Kidney capillary endothelial cell (primary cell): ENCODE results near the gene TENT5A.

Source experiments
- DNase-seq: peaks from one replicate; pipeline ENCODE4 v3.0.0-alpha.2; 2018; ENCODE audit warnings: low spot score

Gene TENT5A

GRCh38 chr6:81771097-81771496 lies 18.6 kb upstream of the TENT5A start:
- DNase-seq: no peak

DNA sequence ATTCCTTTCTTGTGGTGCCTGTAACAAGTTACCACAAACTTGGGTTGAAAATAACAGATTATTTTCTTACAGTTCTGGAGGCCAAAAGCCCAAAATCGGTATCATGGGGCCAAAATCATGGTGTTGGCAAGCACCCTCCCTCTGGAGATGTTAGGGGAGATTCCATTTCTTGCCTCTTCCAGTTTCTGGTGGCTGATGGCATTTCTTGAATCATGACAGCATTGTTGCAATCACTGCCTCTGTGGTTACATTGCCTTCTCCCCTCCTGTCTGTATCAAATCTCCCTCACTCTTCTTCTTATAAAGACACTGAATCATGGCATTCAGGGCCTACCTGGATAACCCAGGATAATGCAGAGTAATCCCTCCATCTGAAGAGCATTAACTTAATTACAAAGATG lies 17.9 kb upstream of the TENT5A start:
- no peak for DNase-seq

DNA sequence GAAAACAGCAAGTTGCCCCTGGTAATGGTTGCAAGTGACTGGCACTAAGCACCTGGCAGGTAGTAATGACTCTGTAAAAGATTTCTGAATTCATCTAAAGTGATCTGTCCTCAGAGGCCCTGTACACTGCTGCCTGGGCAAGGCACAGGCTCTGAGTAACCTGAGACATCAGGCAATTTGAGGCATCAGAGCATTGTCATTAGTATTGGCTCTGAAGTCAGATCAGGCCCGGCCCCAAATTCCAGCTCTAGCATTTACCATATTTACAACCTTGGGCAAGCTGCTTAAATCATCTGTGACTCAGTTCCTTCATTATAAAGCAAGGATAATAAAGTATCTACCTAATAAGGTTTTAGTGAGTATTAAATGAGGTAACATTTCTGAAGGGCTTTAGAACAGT lies 17.3 kb upstream of the TENT5A start:
- no peak for DNase-seq

- no peak for DNase-seq
These were observed 15.9 kb upstream of the TENT5A start for GRCh38 chr6:81768150-81768942.

DNA sequence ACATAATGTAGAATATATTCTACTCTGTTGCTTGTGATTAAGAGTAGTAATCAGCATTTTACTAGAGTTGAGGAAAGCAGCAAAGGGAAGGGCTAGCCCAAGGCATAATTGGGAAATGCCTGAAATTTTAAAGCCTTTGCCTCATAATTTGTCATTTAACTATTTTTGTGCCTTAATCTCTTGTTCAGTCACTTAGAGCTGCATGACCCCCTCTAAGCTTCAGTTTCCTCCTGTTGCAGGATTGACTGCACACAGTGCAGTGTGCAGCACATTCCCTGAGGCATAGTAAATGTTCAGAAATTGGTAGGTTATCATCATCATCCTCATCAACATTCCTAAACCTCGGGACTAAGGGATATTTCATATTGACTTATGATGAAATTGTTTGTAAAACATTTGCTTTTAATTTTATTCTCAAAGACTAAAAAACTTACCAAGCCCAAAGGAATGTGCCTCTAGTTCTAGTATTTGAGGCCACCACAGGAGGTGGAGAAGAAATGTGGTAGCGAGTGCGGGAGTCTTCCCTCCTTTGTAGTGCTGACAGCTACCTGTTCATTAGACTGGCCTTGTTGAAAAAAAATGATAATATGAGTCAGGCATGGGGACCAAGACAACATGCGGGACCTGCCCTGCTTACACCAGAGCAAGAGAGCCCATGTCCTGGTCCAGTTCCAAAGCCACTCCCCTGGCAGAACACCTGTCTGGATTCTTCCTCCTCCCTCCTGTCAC lies 14.8 kb upstream of the TENT5A start:
- DNase-seq: no peak

DNA sequence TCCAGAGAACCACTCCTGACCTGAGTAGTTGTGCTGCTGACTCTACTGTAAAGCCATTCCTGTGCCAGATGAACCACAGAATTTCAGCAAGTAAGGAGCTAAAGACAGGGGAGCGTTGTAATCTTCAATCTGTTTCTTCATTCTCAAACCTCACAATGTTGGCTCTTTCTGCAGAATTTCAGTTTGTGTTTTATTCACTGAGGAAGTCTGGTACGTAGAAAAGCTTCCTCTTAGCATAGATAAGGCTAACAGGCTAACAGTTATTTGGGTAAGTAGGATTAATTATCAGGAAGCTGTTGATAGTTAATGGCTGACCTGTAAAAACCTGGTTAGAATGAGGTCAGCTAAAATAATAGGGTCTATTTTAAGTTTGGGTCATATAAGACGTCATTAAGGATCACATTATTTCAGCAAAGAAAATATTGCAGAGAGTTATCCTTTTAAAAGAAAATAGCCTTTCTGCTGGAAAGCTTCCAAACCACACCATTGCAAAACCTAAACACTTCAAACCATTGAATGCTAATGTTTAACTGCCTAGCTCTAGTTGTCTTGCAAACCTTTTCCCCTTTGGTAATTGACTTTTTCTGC lies 14.1 kb upstream of the TENT5A start:
- DNase-seq: no peak

DNA sequence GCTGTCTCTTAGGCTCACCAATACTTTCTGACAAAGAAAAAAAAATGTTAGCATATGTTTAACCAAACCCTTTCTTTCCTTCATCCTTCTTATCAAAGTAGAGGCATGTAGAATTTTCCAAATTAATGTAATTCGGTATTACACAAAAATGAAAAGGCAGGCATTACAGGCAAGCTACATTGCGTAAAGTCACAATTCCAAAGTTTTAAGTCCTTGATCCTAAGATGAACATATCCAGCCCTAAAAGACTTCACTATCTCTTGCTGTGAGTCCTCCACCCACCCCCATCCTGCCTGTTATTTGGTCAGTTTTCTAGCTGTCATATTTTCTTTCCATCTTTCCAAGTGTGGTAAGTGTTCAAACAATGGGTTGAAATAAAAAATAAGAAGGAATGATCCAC lies 12.1 kb upstream of the TENT5A start:
- no peak for DNase-seq

DNA sequence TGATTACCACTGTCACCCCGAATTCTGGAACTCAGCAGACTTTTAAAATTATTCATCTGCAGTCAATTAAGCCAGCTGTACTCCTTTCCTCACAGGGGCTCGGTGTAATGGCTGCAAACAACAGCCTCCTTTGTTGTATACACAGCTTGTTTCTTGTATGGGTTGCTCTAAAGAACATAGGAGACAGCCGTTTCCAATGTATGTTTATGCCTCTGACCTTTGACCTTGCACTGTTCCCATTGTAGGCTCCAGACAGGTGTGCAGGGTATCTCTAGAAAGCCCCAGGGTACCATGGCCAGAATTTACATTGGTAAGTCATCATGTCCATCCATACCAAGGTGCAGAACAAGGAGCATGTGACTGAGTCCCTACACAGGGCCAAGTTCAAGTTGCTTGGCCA lies 11.5 kb upstream of the TENT5A start:
- DNase-seq: no peak

DNA sequence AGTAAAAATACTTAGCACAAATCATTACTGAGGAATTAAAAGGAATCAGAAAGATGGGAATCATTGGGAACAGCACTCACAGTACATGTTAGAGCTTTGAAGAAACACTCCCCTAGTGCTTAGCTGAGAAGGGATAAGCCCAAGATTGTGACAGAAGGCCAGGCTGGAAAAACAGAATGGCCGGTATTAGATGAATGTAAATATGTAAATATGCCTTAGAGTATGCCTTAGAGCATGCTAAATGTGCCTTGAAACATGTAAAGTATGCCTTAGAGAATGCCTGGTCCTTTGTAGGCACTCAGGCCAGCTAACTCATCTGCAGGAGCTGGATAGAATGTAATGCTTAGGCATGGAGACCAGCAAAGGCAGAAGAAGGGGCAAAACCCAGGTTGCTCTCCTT lies 10.6 kb upstream of the TENT5A start:
- no peak for DNase-seq

DNA sequence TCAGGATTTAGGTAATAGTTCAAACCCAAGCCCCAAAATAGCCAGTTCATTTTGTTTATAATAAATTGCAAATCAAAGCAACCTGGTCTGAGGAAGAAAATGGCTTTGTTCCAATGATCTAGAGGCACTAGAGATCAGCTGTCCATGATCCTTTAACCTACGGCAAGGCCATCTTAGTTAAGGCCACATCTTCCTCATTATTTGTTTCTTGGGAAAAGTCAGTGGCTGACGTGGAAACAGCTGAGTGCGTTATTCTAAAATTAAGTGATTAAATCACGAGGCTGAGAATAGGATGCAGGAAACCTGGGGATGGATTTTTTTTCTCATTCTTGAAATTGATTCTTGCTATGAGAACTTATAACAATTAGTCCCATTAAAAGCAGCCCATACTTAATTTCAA lies 10.1 kb upstream of the TENT5A start:
- DNase-seq: no peak

- no peak for DNase-seq
These were observed 9.7 kb upstream of the TENT5A start for GRCh38 chr6:81762132-81762531.

GRCh38 chr6:81761197-81761596 lies 8.7 kb upstream of the TENT5A start:
- DNase-seq: peak; percentile 14

DNA sequence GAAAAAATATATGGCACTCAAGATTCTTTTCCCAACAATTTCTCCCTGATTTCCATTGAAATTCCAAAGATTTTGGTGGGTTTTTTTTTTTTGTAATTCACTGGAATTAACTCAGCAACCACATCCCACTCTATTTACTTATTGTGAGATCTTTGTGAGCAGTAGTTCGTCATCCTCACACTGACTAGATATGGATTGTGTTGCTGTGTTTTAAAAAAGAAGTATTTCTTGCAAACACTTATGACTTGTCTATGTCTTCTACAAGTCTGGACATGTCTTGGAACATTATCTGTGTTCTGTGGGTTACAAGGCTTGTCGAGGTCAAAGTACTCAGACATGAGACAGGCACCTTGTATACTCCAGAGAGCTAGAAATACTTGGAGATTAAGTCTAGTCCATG lies 7.3 kb upstream of the TENT5A start:
- no peak for DNase-seq

DNA sequence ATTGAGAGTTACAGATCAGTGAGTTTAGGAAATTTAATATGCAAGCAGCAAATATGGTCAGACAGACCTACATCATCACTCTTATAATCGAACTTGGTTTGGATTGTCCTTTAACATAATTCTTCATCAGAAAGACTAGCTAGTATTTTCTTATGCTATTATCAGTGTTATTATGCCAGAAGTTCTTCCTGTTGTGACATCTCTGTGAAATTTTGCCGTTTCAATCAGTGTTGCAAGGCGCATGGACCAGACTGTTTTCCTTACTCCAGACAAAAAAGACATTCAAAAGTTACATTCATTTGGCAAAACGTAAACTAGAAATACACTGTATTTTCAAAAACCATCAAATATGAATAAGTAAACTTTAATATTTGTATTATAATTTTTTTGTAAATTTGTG lies 5.7 kb upstream of the TENT5A start:
- DNase-seq: no peak

DNA sequence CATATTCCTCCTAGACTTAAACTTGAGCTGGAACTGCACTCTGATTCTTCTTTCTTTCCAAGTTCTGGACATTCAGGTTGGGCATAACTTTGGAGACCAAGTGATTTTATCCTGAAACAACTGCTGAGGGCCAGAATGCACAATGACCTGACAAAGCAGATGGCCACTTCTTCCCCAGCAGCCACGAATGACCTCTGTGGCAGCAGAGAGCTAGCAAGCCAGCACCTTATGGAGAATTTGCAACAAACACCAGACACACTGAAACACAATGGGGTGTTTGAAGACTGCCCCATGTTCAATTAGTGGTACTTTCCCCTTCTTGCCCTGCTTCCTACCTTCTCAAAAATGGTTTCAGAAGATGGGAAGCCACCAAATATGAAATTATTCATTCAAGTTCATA lies 4.2 kb upstream of the TENT5A start:
- DNase-seq: no peak

- DNase-seq: no peak
These were observed 3.1 kb upstream of the TENT5A start for GRCh38 chr6:81755551-81755950.

GRCh38 chr6:81754906-81755305 lies 2.4 kb upstream of the TENT5A start:
- DNase-seq: no peak

DNA sequence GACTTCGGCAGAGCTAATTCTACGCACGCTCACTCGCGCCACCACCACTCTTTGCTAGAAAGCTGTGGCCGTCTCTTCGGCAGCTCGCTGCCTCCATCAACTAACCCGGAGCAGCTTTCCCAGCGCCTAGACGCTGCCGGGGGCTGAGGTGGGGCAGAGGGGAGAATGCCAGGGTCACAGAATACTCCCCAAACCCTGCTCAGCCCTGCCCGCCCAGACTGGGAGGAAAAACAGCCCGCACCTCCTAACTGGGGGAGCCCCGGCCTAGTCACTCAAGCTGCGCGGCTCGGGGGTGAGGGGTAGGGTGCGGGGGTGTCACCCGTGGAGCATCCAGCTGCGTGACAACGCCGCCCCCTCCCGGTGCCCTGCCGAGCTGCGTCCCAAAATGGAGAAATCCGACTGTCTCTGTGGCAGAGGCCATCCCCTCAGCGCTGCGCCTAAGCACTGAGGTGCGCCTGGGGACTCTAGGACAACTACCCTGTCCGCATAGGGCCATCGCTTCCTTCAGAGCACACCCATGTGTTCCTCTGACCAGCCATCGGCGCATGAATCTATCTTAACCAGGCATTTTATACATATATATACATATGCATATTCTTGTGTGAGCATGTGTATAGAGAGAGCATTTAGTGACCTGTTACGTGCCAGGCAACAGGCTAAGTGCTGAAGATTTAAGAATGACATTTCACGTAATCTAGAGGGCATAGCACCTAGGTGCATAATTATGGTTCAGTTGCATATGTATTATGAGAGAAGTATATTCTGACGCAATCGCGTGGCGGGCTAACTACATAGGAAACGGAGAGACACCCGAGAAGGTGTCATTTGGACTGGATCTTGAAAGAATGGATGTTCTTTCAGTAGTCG lies 1.5 kb upstream of the TENT5A start:
- peak; percentile 35 for DNase-seq

DNA sequence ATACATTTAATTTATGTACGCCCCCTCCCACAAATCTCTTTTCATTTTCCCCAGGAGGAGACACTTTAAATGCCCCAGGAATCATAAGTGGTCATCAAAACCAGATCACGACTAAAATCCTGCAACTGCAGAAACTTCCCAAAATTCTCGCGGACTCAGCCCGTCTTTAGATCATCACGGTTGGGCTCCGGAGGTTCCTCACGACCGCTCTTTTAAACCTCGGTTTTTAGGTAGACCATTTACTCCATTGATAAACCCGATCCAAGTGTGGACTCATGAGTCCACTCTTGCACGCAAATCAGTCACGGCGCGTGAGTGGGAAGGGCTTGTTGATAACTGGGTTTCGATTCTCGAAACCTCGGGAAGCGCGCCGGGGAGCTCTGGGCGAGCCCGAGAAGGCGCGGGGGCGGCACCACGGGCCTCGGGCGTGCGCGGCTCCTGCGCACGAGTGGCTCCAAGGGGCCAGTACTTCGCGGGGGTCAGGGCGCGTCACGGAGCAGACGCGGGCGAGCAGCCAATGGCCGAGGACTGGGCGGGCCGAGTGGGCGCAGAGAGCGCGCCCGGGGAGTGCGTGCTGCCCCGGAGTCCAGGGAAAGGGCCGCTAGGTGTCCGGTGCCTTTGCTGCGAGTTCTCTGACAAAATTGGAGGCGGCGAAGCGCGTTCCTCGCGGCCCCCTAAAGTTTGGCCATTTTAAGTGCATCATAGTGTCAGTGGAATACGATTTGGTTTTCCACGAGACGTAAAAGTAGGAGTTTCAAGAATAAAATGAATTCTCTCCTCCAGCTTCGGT lies 635 bp upstream of the TENT5A start:
- DNase-seq: peak; percentile 73

- DNase-seq: peak; percentile 9
These were observed 945 bp downstream of the TENT5A start for GRCh38 chr6:81751388-81752083.
